Measurements from ENCODE around the gene GAL3ST3.
"Not testable (repeated sequence)": the region's sequence is repeated elsewhere in the genome, so short reads cannot be mapped to it uniquely, and the experiment has no call there.

The GAL3ST3 gene

GRCh38 chr11:66048547-66049323 is at the start of gene GAL3ST3:
Gene GAL3ST3 (minus strand): TSS chr11:66049161. CDS start chr11:66045415, 3,746 bp downstream.
- peak; percentile 75 for DNase-seq

- not testable (repeated sequence) for DNase-seq
Observed at GRCh38 chr11:66092125-66092524, 43.2 kb upstream of the GAL3ST3 start.

GRCh38 chr11:66090288-66090687 is 41.3 kb upstream of the GAL3ST3 start:
- no peak for DNase-seq

- no peak for DNase-seq
Observed at GRCh38 chr11:66089067-66089466, 40.1 kb upstream of the GAL3ST3 start.

GRCh38 chr11:66087148-66087908 is 38.4 kb upstream of the GAL3ST3 start:
- no peak for DNase-seq

GRCh38 chr11:66084821-66085475 is 36.0 kb upstream of the GAL3ST3 start:
- DNase-seq, result no peak

- no peak for DNase-seq
Observed at GRCh38 chr11:66083767-66084166, 34.8 kb upstream of the GAL3ST3 start.

GRCh38 chr11:66082946-66083698 is 34.2 kb upstream of the GAL3ST3 start:
- DNase-seq, result peak; percentile 13

- peak; percentile 8 for DNase-seq
Observed at GRCh38 chr11:66081505-66081904, 32.5 kb upstream of the GAL3ST3 start.

GRCh38 chr11:66080055-66080817 is 31.3 kb upstream of the GAL3ST3 start:
- DNase-seq, result no peak

GRCh38 chr11:66078949-66079348 is 30.0 kb upstream of the GAL3ST3 start:
- not testable (repeated sequence) for DNase-seq

GRCh38 chr11:66077927-66078326 is 29.0 kb upstream of the GAL3ST3 start:
- DNase-seq, result no peak

- DNase-seq, result no peak
Observed at GRCh38 chr11:66076561-66076960, 27.6 kb upstream of the GAL3ST3 start.

- DNase-seq, result no peak
Observed at GRCh38 chr11:66075273-66075672, 26.3 kb upstream of the GAL3ST3 start.

GRCh38 chr11:66073669-66074068 is 24.7 kb upstream of the GAL3ST3 start:
- DNase-seq, result no peak

- no peak for DNase-seq
Observed at GRCh38 chr11:66072518-66072917, 23.6 kb upstream of the GAL3ST3 start.

- no peak for DNase-seq
Observed at GRCh38 chr11:66072081-66072480, 23.1 kb upstream of the GAL3ST3 start.

- peak; percentile 8 for DNase-seq
Observed at GRCh38 chr11:66071381-66071801, 22.4 kb upstream of the GAL3ST3 start.

GRCh38 chr11:66070604-66071380 is 21.8 kb upstream of the GAL3ST3 start:
- peak; percentile 33 for DNase-seq

- DNase-seq, result peak; percentile 83
Observed at GRCh38 chr11:66069715-66070603, 21.0 kb upstream of the GAL3ST3 start, which contains the start of gene PACS1. Gene PACS1 (plus strand): TSS chr11:66070272. CDS start chr11:66070487, 215 bp downstream.

Data from eye (tissue), 1 donor.